H1 (cell line): ENCODE results near the gene FGFR2. TPM values are rescaled to one million over a fixed set of nuclear protein-coding genes. Genes with fewer than 3 reads are reported as not detected.

Experiments used
- ATF2 ChIP-seq: IDR thresholded peaks from 2 replicates; pipeline ENCODE4 v1.6.1; 2012; ENCODE audit warnings: low read length, inconsistent platforms
- ATF3 ChIP-seq: IDR thresholded peaks from 2 replicates; pipeline ENCODE4 v1.6.1; 2011; ENCODE audit warnings: low read depth, mild to moderate bottlenecking, low read length; ENCODE audit not compliant: insufficient read depth
- BACH1 ChIP-seq: IDR thresholded peaks from 2 replicates; pipeline ENCODE4 v1.6.1; 2012; ENCODE audit warnings: low read length, improper control_type of control experiment
- BRCA1 ChIP-seq: IDR thresholded peaks from 2 replicates; pipeline ENCODE4 v1.6.1; 2012; ENCODE audit warnings: low read depth, low read length, improper control_type of control experiment
- CBX5 ChIP-seq: fragments of 300-800, 300-1000 bp; sonication (generic); IDR thresholded peaks from 2 replicates; pipeline ENCODE4 v1.7.1; 2016; ENCODE audit warnings: antibody characterized with exemption, low read length, low read depth
- CBX8 ChIP-seq: fragments of 300-800, 300-1000 bp; sonication (generic); IDR thresholded peaks from 2 replicates; pipeline ENCODE4 v1.7.1; 2016; ENCODE audit warnings: low read depth, low read length, borderline replicate concordance
- CREB1 ChIP-seq: IDR thresholded peaks from 2 replicates; pipeline ENCODE4 v1.6.1; 2012; ENCODE audit warnings: inconsistent platforms
- EGR1 ChIP-seq: IDR thresholded peaks from 2 replicates; pipeline ENCODE4 v1.6.1; 2011; ENCODE audit warnings: low read depth, low read length, borderline replicate concordance
- EP300 ChIP-seq, 2 experiments: IDR thresholded peaks; 1 replicate in 1 of 2; 2 replicates in 1 of 2; pipeline ENCODE4 v1.6.1; 2011 to 2012; ENCODE audit warnings: low read depth in 2 of 2, low read length in 2 of 2, mild to moderate bottlenecking in 2 of 2, borderline replicate concordance in 1 of 2, inconsistent platforms in 1 of 2, moderate library complexity in 1 of 2
- FOSL1 ChIP-seq: IDR thresholded peaks from 2 replicates; pipeline ENCODE4 v1.6.1; 2011; ENCODE audit warnings: mild to moderate bottlenecking, low read depth, low read length, moderate library complexity; ENCODE audit not compliant: insufficient read depth
- GTF2F1 ChIP-seq: IDR thresholded peaks from 2 replicates; pipeline ENCODE4 v1.6.1; 2012; ENCODE audit warnings: low read depth, low read length, improper control_type of control experiment, borderline replicate concordance
- HDAC2 ChIP-seq, 2 experiments: fragments of 300-600 bp in 1 of 2; sonication (generic) in 1 of 2; IDR thresholded peaks; 2 replicates each; pipeline ENCODE4 v1.6.1; 2011 to 2012; ENCODE audit warnings: low read depth in 2 of 2, low read length in 2 of 2, mild to moderate bottlenecking in 2 of 2, moderate library complexity in 2 of 2, borderline replicate concordance in 1 of 2, inconsistent platforms in 1 of 2
- HDAC6 ChIP-seq: IDR thresholded peaks from one replicate; pipeline ENCODE4 v1.7.1; 2012; ENCODE audit warnings: low read depth, mild to moderate bottlenecking, inconsistent platforms, low read length, moderate library complexity
- POU5F1 ChIP-seq: IDR thresholded peaks from 2 replicates; pipeline ENCODE4 v1.6.1; 2011; ENCODE audit warnings: low read depth, mild to moderate bottlenecking, low read length, moderate library complexity
- RFX5 ChIP-seq: IDR thresholded peaks from 2 replicates; pipeline ENCODE4 v1.6.1; 2011; ENCODE audit warnings: low read depth, low read length, improper control_type of control experiment, borderline replicate concordance
- SIX5 ChIP-seq: IDR thresholded peaks from 2 replicates; pipeline ENCODE4 v1.6.1; 2011; ENCODE audit warnings: mild to moderate bottlenecking, low read depth, low read length
- SRF ChIP-seq: IDR thresholded peaks from 2 replicates; pipeline ENCODE4 v1.6.1; 2011; ENCODE audit warnings: mild to moderate bottlenecking, low read depth, low read length, moderate library complexity
- TAF1 ChIP-seq: IDR thresholded peaks from 2 replicates; pipeline ENCODE4 v1.6.1; 2011; ENCODE audit warnings: mild to moderate bottlenecking, low read depth, low read length
- TBP ChIP-seq: IDR thresholded peaks from 2 replicates; pipeline ENCODE4 v1.6.1; 2011; ENCODE audit warnings: low read depth, low read length, improper control_type of control experiment
- USF2 ChIP-seq: IDR thresholded peaks from 2 replicates; pipeline ENCODE4 v1.6.1; 2011; ENCODE audit warnings: low read length, improper control_type of control experiment
- polyA plus RNA-seq, 7 experiments: library from polyadenylated mRNA; depleted of rRNA in 3 of 7; stranded (reverse) in 5 of 7; unstranded in 2 of 7; fragments of >200 nt in 5 of 7; fragments of 200-250 nt in 2 of 7; gene quantifications; 1 replicate in 5 of 7; 2 replicates in 1 of 7; 4 replicates in 1 of 7; pipeline versions ENCODE4 v1.2.1 to v1.2.3, GENCODE V29; 2011 to 2013; ENCODE audit warnings: missing spikeins in 2 of 7, mixed read lengths in 2 of 7
- total RNA-seq: library from RNA; stranded (reverse); fragmentation: NEBNext Ultra II Directional; extraction: Animal tissue kit (Norgen Biotek cat#: 25700); gene quantifications from 2 replicates; pipeline ENCODE4 v1.2.1, GENCODE V29; 2021

FGFR2 gene
- total and polyA plus RNA-seq, 2 of the 8 experiments (the other 6 are each of a cell fraction or from before 2014, with no cell fraction given), result 50.2 to 81.2 TPM

- TF ChIP-seq ATF2 (no peak), SRF (no peak), HDAC2 (IDR thresholded peaks at IDR 0.05; ENCODE audit: borderline replicate concordance in 1 of 2, low read depth in 2 of 2, low read length in 2 of 2) (no peak), CBX5 (no peak), SIX5 (no peak), CBX8 (no peak), USF2 (no peak), TAF1 (no peak), EP300 (IDR thresholded peaks at IDR 0.05; ENCODE audit: borderline replicate concordance in 1 of 2, low read depth in 2 of 2, low read length in 2 of 2) (no peak), ATF3 (no peak), EGR1 (no peak), BRCA1 (no peak), POU5F1 (no peak), RFX5 (no peak), TBP (no peak), GTF2F1 (no peak), CREB1 (no peak), FOSL1 (no peak), HDAC6 (no peak), BACH1 (no peak)
These were observed 561 bp downstream of the FGFR2 start (continued) for GRCh38 chr10:121597504-121598262.
